Stimulated activated CD8-positive, alpha-beta memory T cell treated with anti-CD3 and anti-CD28 coated beads, Interleukin-7, amount 100 ng/mL, for 24 hours (primary cell): Measurements from ENCODE around the gene SLC8A1.

Experiments used
- DNase-seq: peaks from one replicate; pipeline ENCODE4 v3.0.0-alpha.2; 2020; ENCODE audit warnings: low read depth

The SLC8A1 gene

GRCh38 chr2:40150266-40150665, 301.6 kb downstream of the SLC8A1 start:
- no peak for DNase-seq

- DNase-seq: no peak
Measured at GRCh38 chr2:40148334-40148733, 303.6 kb downstream of the SLC8A1 start.

- DNase-seq: no peak
Measured at GRCh38 chr2:40147360-40147759, 304.5 kb downstream of the SLC8A1 start.

GRCh38 chr2:40144022-40144421, 307.9 kb downstream of the SLC8A1 start:
- DNase-seq: no peak

- no peak for DNase-seq
Measured at GRCh38 chr2:40138314-40138713, 313.6 kb downstream of the SLC8A1 start.

GRCh38 chr2:40131081-40131704, 320.7 kb downstream of the SLC8A1 start:
- no peak for DNase-seq

- DNase-seq: no peak
Measured at GRCh38 chr2:40130251-40130994, 321.5 kb downstream of the SLC8A1 start.

- DNase-seq: no peak
Measured at GRCh38 chr2:40129725-40130124, 322.2 kb downstream of the SLC8A1 start.

GRCh38 chr2:40128796-40129195, 323.1 kb downstream of the SLC8A1 start:
- no peak for DNase-seq

GRCh38 chr2:40127890-40128557, 323.9 kb downstream of the SLC8A1 start:
- no peak for DNase-seq

GRCh38 chr2:40127146-40127545, 324.7 kb downstream of the SLC8A1 start:
- DNase-seq: no peak

GRCh38 chr2:40126006-40126405, 325.9 kb downstream of the SLC8A1 start:
- no peak for DNase-seq

- DNase-seq: no peak
Measured at GRCh38 chr2:40123746-40124145, 328.1 kb downstream of the SLC8A1 start.

- DNase-seq: no peak
Measured at GRCh38 chr2:40123326-40123725, 328.6 kb downstream of the SLC8A1 start.

- no peak for DNase-seq
Measured at GRCh38 chr2:40120957-40121356, 330.9 kb downstream of the SLC8A1 start.

- DNase-seq: no peak
Measured at GRCh38 chr2:40120026-40120425, 331.9 kb downstream of the SLC8A1 start.

- DNase-seq: no peak
Measured at GRCh38 chr2:40118622-40119021, 333.3 kb downstream of the SLC8A1 start.

- DNase-seq: no peak
Measured at GRCh38 chr2:40115894-40116293, 336.0 kb downstream of the SLC8A1 start.

GRCh38 chr2:40115348-40115747, 336.5 kb downstream of the SLC8A1 start:
- DNase-seq: no peak

- DNase-seq: no peak
Measured at GRCh38 chr2:40113997-40114396, 337.9 kb downstream of the SLC8A1 start.

- DNase-seq: no peak
Measured at GRCh38 chr2:40113272-40113968, 338.5 kb downstream of the SLC8A1 start.

- DNase-seq: no peak
Measured at GRCh38 chr2:40109381-40109780, 342.5 kb downstream of the SLC8A1 start.

GRCh38 chr2:40108851-40109250, 343.0 kb downstream of the SLC8A1 start:
- no peak for DNase-seq
